Measurements from ENCODE around the gene ACTR5.
A peak's percentile ranks its signal among the peaks of the same experiment; 100 is the strongest.

Gene ACTR5

GRCh38 chr20:38748097-38748860, at the start of gene ACTR5:
Gene ACTR5 (plus strand): TSS chr20:38748460. CDS start chr20:38748479, 19 bp downstream.
- DNase-seq, result peak; percentile 100

DNA sequence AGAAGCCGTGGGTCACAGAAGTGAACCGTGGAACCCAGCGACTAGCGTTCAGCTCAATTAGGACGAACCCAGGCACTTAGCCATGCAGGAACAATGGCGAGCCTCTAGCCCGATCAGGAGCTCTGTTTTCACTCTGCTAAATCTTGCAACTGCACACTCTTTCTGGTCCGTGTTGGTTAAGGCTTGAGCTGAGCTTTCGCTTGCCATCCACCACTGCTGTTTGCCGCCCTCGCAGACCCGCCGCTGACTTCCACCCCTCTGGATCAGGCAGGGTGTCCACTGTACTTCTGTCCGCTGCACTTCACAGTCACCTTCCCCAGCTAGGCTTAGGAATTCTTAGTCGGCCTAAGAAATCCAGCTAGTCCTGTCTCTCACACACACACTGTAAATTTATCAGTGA, 49.7 kb upstream of the ACTR5 start:
- DNase-seq, result no peak

DNA sequence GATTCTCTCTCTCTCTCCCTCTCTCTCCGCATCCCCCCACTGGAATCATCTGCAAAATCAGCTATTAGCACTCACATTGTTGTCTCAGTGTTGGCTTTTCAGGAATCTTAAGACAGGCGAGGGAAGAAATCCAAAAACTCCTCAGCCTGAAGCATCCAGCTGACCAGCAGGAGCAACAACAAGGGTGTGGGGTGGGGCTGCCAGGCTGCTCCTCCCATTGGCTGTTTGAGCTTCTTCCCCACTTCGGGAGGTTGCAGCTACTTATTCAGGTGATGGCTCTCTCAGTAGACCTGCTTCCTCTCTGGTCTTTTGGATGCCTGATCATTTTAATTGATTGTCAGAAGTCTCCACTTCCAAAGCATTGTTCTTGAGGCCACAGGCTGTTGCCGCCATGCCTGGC, 48.1 kb upstream of the ACTR5 start:
- DNase-seq, result no peak

DNA sequence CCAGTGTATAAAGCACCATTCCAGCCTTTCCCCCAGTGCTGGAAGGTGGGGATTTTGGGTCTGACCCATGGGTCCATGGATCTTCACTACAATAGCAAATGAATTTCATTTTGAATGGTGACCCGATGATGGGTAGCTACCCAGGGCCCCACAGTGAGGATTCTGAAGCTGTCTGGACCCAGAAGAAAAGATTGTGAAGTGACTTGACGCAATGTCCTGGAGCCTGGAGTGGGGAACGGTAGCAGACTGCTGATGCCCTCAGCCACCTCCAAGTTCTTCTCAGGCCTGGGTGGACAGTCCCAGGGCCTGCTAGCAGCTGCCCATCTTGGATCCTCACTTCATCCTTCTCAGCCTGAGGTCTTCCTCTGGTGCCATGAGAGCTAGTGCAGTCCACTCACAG, 47.3 kb upstream of the ACTR5 start:
- DNase-seq, result no peak

DNA sequence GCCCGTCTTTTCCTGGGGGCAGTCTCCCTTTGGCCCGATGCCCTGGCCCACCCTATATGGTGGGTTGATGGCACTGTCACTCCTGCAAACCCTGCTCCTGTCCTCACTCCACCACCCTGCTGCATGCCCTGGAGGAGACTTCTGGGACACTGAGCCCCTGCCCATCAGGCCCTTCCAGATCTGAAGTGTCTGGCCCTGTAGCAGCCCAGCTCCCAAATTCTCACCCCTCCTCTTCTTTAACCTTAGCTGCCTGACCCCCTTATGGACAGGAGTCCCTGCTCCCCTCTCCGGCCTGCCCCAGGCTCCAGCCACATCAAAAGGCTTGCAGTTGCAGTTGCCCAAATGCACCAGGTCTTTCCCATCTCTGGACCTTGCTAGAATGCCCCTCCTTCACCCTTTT, 44.7 kb upstream of the ACTR5 start:
- DNase-seq, result no peak

- DNase-seq, result no peak
Observed at GRCh38 chr20:38704136-38704535, 44.1 kb upstream of the ACTR5 start.

- DNase-seq, result no peak
Observed at GRCh38 chr20:38706509-38706908, 41.8 kb upstream of the ACTR5 start.

- no peak for DNase-seq
Observed at GRCh38 chr20:38714308-38714707, 34.0 kb upstream of the ACTR5 start.

DNA sequence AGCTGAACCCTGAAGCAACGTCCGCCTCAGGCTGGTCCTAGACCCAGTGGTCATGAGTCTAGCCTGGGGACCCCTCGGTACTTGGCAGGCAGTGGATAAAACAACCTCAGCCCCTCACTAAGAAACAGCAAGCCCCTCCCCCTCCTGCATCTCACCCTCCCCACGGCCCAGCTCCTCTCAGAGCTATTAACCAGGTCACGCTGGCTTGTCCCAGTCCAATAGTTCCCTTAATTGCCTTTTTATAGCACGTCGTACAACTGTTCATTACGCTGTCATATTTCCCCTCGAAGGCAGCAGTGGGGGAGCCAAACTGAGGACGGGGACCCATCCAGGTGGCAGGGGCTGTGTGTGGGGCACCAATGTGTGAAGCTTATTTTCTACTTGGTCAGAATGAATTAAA, 32.6 kb upstream of the ACTR5 start:
- DNase-seq, result no peak

GRCh38 chr20:38722683-38723016, 25.6 kb upstream of the ACTR5 start:
- DNase-seq, result no peak

DNA sequence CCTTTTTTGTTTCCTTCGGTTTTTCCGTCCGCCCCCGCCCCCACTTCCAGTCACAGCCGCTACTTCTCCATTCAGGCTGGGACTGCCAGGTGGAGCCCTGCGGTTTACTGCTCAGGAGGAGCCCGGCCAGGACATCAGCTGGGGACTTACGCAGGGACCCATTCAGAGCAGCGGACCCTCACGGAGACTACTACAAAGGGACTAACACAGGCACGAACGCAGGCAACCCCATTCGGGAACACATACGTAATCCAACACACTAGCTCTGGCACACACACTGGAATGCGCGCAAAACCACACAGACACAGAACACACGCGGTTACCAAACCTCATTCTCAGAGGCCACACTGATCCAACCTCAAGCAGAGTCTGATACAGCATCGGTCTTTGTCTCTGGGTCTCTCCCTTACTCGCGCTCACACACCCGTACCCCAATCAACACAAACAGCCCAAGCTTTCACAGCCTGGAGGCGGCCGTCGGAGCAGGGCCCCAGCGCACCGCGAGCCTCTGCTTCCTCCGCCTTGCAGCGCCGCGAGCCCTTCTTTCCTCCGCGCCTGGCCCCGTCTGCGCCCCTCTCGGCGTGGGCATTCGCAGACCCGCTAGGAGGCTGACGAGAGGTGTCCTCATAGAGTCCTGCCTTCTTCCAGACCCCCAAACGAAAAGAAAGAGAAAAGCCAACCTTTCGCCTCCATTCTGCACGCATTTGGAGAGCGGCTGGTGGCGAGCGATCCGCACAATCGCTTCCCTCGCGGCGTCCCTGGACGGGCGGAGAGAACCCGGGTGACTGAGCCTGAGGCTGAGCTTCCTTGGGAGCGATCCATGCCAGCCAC, 25.0 kb upstream of the ACTR5 start:
- peak; percentile 61 for DNase-seq

- DNase-seq, result no peak
Observed at GRCh38 chr20:38723848-38724625, 24.2 kb upstream of the ACTR5 start, which contains the start of gene SLC32A1. Gene SLC32A1 (plus strand): TSS chr20:38724486. CDS start chr20:38724725, 239 bp downstream.

GRCh38 chr20:38724626-38725147, 23.6 kb upstream of the ACTR5 start:
- DNase-seq, result no peak

DNA sequence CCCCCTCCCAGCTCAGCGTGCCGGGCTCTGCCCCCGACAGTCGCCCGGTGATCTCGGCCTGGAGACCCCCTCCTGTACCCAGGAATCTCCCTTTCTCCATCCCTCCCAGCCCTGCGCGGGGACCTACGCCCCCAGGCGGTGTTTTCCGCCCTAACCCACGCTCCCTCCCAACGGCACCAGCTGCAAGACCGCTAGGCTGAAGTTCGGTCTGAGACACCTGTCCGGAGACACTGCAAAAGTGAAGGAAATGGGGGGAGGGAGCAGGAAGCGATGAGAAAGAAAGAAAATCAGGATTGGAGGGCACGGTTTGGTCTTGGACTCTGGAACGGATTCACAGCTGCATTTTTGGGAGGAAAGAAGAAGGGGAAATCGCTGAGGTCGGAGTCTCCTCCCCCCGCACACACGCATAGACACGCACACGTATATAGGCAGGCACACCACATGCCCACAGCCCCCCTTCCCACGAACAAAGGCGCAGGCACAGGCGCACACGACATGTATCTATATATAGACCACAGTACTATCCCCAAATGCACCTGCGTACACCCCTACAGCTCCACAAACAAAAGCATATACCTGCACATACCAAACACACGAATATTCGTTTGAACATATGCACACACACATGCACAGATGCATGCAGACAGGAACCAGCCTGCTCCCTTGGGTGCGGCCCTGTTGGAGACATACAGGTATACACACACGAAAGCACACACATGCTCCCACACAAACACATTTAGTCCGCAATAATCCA, 22.9 kb upstream of the ACTR5 start:
- DNase-seq, result no peak

GRCh38 chr20:38725931-38726803, 22.1 kb upstream of the ACTR5 start:
- DNase-seq, result peak; percentile 76

DNA sequence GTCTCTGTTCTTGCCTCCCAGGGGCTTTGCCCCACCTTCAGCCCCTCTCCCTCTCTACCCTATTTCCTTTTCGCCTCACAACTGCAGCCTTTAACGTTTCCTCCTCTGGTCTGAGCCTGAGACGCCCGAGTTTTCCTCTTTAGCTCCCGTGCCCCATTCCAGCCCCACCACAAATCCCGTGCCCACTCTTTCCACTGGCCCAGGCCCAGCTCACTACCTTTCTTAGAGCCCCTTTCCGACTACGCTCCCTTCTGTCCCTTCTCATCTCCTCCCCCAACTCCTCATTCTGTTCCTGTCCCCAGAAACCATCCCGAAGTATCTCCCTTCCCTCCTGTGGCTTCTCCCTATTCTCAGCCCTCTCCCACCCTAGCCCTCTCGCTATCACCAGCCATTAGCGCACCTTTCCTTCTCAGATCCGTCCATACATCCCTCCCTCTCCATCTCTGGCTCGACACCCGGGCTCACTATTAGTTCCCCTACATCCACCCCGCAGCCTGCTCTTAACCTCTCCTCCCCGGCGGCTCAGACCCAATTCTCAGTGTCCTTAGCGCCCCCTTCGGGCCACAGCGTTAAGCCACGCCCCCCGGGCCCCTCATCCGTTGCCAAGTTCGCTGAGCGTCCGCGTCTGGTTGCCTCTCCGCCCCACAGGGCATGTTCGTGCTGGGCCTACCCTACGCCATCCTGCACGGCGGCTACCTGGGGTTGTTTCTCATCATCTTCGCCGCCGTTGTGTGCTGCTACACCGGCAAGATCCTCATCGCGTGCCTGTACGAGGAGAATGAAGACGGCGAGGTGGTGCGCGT, 21.3 kb upstream of the ACTR5 start:
- DNase-seq, result peak; percentile 84

GRCh38 chr20:38727607-38728190, 20.6 kb upstream of the ACTR5 start:
- DNase-seq, result peak; percentile 62

DNA sequence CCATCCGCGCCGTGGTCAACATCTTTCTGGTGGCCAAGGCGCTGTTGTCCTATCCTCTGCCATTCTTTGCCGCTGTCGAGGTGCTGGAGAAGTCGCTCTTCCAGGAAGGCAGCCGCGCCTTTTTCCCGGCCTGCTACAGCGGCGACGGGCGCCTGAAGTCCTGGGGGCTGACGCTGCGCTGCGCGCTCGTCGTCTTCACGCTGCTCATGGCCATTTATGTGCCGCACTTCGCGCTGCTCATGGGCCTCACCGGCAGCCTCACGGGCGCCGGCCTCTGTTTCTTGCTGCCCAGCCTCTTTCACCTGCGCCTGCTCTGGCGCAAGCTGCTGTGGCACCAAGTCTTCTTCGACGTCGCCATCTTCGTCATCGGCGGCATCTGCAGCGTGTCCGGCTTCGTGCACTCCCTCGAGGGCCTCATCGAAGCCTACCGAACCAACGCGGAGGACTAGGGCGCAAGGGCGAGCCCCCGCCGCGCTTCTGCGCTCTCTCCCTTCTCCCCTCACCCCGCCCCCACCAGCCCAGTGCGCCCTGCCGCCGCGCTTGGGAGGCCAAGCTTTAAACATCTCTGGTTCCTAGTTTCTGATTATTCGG, 20.0 kb upstream of the ACTR5 start:
- DNase-seq, result no peak

DNA sequence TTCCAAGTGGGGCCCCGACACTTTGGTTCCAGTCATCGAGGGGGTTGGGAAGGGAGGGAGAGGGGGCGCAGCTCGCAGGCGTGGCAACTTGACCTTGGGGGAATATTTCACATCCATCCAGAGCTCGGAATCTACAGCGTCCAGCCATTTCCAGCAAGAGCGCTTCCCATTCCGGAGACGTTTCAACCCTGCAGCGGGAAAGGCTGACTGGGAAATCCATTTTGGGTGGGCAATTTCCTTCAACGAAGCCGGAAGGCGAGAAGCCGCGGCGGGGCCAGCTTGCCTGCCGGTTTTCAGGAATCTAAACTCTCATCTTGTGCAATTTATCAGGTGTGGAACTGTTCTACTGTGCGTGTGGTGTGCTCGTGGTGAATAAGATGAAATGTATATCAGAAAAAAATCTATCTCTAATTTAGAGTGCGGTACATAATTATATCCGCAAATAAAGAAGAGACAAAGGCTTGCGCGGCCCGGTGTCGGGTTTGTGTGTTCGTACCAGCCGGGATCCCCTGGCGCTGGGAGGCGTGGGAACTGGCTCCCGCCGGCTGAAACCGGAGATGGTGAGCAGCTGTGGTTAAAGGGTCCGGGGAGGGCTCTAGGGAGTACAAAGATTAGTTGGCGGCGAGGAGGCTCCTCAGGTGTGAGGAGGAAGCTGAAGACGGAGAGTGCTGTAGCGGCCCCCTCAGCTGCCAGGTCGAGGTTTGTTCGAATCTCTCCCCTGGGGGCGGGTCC, 19.2 kb upstream of the ACTR5 start:
- peak; percentile 67 for DNase-seq
